ENCODE measurements around the gene SDC4.
"Not testable (repeated sequence)": the region's sequence is repeated elsewhere in the genome, so short reads cannot be mapped to it uniquely, and the experiment has no call there.

Gene SDC4

DNA sequence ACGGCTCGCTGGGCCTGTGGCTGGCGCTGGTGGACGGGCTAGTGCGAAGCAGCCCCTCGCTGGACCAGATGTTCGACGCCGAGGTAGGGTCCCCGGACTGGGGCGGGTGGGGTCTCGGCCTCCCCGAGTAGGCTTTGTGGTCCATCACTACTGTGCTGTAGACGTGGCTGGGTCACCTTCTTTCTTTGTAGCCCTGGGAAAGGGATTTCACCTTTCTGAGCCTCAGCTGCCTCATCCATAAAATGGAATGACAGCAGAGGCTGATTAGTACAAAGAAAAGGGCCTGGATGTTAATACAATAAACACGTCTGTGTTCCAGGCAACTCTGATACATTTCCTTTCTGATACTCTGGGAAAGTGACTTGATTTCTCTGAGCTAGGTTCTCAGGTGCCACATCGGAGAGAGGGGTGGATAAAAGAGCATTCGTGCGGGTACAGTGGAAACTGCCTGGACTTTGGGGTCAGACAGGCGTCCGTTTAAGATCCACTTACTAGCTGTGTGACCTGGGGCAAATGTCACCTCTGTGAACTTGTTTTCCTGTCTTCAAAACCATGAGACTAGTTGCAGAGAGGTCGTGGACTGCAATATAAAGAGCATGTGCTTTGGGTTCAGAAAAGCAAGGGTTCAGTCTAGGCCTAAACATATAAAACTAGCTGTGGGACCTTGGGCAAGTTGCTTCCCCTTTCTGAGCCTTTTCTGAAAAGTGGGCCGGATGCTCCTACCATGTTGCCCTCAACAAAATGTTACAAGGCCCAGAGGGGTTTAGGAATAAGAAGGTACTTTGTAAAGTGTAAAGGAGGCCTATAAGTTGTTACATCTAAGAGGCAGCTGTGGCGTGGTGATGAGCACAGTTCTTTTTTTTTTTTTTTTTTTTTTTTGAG, 15.6 kb upstream of the SDC4 start:
- DNase-seq = no peak

DNA sequence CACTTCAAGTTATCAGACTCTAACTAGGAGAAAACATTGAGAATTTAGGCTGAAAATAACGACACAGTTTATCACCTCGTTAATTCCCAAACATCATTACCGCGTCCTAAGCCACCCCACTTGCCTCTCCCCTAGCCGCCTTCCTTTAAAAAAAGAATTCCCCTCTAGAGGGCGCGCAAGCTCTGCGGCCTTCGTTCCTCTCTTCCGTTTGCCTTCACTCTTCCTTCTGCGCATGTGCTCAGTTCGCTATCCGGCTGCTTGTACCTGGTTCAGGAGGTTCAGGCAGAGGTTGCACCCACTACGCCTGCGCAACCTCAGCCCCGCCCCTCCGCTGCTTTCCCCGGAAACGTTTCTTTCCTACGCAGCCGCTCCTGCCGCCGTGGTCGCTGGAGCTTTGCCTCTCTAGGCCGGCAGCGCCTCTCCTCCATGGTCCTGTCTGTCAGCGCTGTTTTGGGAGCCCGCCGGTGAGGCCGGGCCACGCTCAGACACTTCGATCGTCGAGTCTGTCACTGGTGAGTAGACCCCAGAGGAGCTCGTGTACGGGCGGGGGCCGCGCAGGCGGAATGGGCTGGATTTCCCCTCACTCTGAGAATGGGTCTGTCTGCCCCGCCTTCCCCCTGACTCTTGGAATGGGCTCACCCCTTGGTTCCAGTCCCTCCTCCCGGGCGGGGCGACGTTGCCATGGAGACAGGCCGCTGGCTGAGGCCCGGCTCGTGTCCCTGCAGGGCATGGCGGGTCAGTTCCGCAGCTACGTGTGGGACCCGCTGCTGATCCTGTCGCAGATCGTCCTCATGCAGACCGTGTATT, 14.8 kb upstream of the SDC4 start, which contains the start of gene SYS1:
Gene SYS1, plus strand, starts transcription at position 353 of the 807 bp plus-strand sequence. Its CDS starts 376 bp downstream, at position 729.
- DNase-seq = peak; percentile 96

DNA sequence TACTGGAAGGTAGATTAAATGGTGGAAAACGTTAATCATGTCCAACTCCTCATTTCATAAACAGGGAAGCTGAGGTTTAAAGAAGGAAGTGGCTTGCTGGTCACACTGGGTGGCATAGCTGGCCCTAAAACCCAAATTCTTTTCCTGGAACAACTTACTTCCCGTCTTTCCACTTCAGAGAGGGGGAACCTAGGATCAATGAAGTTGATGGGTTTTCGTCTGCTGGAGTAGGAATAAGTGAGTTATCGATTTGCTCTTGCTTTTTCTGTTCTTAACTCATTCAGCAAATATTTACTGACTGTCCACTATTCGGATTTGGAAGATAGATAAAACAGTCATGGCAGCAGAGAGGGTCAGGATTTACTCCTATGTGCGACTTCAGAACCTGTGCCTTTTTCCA, 13.6 kb upstream of the SDC4 start:
- no peak for DNase-seq

DNA sequence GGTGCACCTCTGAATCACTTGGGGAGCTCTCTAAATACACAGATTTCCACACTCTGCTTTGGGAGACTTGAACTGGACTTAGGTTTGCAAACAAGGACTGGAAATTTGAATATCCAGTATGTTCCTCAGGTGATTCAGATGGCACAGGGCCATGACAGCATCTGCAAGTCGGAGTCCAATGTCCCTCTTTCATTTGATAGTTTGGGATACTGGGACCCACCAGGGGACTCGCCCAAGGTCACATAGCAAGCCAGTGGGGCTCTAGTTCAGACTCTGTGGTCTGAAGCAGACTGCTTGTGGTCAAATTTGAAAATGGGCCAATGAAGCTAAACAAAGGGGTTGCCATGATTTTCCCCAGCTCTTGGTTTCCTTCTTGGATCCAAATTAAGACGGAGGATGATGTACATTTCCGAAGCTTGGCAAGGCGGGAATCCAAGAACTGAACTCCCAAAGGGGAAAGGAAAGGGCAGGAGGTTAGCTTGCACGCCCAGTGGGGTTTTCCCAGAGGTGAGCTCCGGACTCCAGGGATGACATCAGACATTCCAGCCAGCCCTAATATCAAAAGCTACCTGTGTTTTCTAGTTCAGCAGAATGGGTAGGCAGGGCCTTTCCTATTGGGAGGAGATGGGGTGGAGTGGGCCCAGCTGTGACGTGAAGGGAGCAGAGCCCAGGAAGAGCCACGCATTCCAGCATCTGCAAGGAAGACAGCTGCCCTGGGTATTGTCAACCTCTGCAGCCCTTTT, 11.4 kb upstream of the SDC4 start:
- DNase-seq = no peak

DNA sequence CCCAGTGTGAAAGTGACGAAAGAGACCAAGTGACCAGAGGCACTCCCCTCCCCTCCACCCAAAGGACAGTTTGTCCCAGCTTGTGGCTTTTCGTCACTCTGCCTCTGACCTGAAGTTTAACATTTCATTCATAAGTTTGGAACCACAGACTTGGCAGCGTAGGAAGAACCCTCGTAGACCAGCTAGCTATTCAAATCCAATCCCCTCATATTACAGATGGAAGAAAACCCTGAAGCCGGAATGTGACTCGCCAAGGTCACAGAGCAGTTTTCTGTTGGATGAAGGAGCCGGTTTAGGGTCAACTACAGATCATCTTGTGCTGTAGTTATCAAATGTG, 10.8 kb upstream of the SDC4 start:
- no peak for DNase-seq

DNA sequence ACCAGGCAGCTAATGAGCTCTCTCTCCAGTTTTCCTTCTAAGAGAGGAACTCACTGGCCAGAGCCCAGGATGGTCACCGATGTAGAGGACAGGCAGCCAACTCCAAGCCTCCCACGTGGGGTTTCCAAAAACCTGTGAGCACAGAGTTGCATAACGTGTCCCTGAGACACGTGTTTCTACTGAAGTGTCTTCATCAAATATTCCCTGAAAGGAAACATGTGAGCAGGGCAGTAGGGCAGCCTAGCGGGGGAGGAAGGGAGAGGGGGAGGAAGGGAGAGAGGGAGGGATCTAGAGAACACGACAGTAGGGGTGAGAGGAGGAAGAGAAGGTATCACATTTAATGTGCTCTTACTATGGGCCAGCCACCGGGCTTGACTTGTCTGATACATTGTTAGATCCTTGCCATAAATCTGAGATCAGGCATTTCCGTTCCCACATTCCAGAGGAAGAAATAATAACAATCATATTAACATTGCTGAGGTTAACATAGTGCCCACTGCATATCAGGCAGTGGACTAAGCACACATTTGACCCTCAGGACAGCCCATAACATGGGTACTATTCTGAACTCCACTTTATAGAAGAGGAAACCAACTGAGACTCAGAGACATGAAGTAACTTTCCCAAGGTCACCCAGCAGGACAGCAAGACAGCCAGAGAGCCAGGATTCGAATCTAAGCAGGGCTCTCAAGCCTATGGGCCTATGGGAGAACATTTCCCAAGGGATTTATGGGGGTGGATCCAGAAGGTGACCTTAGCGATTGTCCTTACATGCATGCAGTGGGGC, 10.3 kb upstream of the SDC4 start:
- no peak for DNase-seq

DNA sequence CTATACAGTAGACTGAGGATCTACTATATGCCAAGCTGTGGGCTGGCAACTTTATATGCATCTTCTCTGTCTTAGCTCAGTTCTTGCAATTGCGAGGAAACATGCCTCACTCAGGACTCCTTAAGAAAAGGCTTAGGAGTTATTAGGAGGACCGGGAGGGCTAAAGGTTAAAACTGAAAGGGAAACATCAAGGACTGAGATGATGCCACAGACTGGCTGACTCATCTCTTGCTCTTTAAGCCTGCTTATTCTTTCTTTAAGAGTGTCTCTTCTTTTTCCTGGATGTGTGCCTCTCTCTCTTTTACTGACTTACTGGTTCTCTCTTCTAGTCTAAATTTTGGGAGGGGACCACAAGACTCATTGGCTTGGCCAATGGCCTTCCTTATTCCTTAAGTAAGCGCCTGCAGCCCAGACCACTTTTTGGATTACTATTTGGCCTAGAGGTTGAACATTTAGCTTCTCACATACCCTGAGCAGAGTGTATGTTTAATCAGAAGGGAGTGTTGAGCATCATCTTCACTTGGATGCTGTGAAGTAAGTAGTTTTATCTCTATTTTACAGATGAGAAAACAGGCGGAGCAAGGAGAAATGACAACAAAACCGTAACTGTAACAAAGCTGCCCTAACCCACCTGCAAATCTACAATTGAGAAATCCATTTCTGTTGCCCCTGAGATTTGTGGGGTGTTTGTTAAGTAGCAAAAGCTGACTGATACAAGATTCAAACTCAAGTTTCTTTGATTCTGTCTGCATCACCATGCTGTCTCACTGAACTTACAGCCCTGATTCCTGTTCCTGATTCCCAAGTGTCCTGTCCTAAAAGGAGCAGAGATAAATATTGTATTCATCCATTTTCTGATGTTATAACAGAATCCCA, 7.2 kb upstream of the SDC4 start:
- no peak for DNase-seq

DNA sequence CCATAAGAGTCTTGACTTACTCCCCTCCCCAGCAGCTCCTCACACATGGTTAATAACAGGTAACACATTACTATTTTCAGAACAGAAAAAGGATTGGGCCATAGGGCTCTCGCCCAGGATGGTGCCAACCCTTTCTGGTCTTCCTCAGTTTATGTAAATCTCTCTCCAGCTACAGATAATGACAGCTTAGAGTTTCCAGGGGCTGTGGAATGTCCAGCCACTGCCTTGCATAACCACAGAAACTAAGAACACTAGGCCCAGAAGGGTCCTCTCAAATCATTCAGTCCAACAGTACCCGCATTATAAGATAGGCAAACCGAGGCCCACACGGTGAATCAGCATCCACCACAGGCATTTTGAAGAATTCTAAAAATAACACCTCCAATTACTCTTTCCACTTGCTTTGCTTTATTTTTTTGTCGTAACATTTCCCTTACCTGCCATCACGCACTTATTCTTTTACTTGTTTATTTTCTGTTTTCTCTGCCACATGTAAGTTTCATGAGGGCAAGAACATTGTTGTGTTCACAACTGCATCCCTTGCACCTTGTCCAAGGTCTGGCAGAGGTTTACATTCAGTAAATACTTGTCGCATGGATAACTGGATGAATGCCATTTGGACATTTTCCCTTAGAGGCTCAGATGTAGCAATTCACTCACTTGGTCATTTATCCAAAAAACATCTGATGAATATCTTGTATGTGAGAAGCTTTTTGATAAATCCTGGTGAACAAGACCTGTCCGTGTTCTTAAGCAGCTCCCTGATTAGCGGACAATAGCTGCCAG, 6.4 kb upstream of the SDC4 start:
- no peak for DNase-seq

DNA sequence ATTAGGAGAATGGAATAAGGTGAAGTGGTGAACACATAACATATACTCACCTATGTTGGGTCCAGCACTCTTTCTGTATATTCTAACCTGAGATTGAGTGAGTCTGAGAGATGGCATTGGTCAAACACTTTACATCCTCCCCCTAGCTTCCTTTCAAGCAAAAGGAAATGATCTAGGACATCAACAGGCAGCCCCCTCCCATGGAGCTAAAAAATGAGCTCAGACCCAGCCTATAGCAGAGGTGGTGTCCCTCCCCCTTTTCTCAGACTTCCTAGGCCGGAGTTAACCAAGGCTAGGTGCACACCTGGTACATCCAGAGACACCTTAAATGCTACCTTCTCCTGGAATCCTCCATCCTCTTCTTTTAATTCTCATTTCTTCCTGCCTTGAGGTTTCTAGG, 5.5 kb upstream of the SDC4 start:
- DNase-seq = no peak

DNA sequence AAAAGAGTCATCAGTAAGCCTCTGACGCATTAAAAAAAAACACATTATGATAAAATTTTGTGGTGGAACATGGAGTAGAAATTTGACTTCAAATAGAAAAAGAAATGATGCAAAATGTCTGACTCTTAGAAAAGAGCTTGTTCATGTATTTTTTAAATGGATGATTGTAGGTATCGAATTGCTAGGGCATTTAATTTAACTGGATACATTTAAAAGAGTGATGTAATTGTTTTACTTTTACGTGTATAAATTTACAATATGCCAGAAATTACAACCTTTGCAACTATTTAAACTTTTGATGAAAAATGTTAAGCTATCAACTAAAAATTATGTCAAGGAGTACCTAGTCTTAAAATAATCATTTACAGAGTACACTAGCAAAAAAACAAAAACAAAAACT, 4.5 kb upstream of the SDC4 start:
- DNase-seq = no peak

DNA sequence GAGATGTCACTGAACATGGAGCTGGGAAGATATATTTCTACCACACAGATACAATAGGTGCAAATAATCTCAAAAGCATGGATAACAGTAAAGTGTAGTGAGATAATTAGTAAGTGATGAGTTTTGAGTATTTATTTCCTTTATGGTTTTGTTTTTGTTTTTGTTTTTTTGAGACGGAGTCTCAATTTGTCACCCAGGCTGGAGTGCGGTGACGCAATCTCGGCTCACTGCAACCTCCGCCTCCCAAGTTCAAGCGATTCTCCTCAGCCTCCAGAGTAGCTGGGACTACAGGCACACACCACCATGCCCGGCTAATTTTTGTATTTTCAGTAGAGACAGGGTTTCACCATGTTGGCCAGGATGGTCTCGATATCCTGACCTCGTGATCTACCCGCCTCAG, 2.6 kb upstream of the SDC4 start:
- not testable (repeated sequence) for DNase-seq

DNA sequence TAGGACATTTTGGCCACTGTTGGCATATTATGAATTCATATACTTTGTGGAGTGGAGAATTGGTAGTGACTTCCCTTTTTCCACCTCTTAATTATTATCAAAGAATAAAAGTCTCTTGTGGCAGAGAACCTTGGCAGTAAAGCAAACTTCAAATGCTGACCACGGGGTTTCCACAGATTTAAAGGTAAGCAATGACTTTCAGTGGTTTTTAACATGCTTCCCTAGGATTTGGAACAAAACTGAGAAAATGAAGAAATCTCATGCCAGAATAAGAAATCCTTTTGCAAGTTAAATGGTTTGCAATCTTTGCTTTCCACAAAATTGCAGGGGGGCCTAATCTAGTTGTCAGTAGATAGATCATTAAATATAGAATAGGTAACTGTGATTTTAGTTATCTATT, 2.0 kb upstream of the SDC4 start:
- DNase-seq = no peak

DNA sequence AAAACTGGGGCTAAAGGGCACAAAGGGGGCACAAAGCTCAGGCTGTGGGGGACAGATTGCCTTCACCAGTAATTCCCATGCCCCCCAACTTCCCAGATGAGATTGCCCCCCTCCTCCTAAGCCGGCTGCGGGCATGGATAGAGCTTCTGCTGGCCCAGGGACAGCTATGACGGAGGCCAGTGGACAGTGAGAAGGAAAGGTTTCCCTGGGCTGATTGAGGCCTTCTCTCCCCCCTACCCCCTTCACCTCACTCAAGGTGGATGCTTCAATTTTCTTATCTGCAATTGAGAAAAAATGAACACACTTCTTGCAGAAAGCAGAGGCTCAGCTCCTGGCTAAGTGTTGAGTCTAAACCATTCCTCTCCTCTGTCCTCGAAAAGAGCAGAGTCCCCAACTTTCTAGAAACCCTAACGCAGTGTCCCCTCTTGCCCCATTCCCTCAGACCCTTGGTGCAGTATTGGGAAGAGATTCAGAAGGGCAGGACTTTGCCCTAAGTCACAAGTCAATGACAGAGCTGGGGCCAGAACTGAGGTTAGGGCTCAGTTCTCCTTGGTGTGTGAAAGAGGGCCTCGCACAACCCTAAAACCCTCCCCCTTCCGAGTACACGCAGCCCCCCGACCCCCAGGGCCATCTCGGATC, 808 bp downstream of the SDC4 start:
- no peak for DNase-seq

DNA sequence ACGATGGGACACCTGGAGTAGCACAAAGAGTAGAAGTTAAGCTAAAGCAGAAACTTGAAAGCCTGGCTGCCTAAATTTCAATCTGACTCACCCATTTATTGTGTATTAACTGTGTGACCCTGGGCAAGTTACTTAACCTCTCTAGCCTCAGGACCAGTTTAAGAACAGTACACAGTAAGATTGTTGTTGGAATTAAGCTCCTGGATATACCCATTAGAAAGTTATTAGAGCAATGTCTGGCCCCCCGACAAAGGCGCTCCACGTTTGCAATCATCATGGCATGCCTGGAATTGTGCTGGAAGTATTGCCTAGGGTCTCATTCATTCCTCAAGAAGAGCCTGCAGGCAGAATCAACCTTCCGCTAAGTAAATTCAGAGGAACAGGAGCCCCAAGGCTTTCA, 1.4 kb downstream of the SDC4 start:
- DNase-seq = no peak

DNA sequence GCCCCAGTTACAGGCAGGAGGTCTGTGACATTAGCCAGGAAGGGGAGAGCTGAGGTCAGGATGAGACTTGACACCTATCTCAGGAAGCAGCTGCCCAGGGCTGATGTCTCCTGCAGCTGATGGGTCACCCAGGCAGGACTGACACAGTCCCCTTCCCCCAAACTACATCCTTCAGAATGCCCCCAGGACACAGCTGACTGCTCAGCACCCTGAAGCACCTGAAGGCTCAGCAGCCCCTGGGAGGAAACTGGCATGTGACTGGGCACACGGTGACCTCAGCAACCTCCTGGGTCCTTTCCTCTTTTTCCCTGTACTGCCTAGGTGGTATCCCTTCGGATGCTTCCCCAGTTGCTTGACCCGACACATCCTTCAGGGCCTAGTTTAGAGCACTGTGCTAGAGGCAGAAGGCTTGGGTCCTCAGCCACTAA, 1.9 kb downstream of the SDC4 start:
- no peak for DNase-seq

DNA sequence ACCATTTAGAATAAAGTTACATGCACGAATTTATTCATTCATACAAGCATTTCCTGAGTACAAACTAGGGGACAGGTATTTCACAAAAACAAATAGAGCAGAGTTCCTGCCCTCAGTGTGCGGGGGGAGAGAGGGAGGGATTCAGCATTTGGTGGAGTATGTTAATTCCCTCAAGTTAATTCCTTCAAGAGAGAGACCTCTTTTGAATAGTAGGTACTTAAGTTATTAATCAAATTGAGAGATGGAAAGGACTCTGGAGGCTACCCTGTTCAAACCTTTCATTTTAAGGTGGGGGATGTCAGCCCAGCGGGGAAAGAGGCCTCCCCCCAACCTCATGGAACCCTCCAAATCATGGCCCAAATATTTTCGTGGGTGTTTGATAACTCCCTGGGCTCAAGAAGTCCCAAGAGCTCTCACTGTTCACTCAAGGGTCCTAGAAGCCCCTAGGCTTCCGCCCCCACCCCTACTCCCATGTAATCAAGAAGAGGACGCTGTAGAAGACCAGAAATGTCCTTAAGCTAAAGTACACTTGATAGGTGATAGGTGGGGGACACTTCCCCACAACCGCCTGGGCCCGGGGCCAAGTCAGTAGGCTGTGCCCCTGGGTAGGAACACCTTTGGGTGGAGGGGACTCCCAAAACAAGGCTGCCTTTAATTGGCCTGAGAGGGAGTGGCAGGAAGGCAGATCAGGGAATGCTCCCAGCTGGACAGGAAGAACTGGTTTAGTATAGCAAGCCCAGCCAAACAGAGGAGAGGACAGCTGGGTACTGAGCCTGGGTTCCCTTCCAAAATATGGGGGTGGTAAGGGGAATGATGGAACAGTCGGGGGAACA, 2.9 kb downstream of the SDC4 start:
- DNase-seq = no peak

DNA sequence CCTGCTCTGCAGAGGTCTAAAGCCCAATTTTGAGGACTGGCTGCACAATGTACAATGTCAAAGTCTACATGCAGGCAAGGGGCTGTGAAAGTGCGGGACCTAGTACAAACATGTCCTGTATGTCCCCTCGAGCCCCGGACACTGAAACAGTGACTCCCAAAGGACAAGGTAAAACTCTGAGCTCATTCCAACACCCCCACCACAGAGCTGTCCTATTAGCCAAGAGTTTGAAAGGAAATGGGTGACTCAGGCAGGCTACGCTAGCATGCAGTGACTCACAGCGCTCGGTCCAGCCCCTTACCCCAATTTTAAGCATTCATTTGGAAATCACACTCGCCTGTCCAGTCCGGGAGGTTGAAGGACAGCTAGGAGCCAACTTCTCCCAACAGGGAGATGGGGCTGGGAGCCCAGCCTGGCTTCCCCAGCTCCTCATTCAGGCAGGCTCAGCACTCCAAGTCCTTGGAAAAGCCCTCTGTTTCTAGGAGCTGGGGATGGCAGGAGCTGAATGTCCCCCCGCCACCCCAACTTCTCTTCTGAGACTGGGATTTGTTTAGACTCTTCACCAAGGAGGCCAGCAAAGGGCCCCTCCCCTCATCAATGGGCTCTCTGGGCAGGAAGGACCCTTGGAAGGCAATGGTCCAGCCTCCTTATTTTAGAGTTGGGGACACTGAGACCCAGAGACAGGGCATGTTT, 3.9 kb downstream of the SDC4 start:
- DNase-seq = no peak

DNA sequence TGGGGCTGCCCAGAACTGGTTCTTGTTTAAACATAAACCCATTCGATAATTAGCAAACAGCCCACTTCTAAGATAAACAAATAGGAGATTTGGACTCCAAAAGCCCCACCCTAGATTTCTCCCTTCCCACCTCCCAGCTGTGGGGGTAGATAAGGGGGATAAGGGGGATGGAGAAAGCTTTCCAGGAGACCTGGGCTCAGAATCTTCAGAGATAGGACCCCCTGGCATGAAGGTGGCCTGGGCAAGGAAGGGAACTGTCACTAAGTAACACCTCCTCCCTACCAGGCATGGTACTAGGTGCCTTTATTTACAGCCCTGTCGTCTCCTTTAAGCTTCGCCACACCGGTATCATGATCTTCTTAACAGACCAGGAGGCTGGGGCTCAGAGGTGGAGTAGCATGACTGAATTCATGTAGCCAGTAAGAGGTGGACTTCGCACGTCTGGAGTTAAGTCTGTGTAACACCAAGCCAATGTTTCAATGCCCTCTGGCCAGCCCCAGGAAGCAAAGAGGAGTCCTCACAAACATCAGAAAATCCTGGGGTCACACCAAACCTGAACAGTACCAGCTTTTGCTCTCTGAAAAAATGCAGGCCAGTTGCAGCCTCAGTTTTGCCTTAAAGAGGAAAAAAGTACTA, 4.6 kb downstream of the SDC4 start:
- DNase-seq = no peak

Data from NCI-H1048 (cell line).